HCT116 (cell line): ENCODE data around the gene NALCN. TPM values are rescaled to one million over a fixed set of nuclear protein-coding genes. Genes with fewer than 3 reads are reported as not detected.

Source experiments
- ATAC-seq: fragments of 200-7000 bp; cut with Tn5 transposase; 2 replicates; pipeline ENCODE4 v1.9.1; 2020; ENCODE audit warnings: mild to moderate bottlenecking, moderate library complexity
- BruUV-seq: library from RNA; stranded (reverse); fragments of 400-500 nt; replicated peaks from 2 replicates; lab custom pipeline; 2021; lab: Mats Ljungman, UMichigan
- CTCF ChIA-PET: fragments of 300-600 bp; sonication (Branson Sonifier 250); formaldehyde crosslinking; loops from one replicate; lab custom pipeline; 2021; ENCODE audit warnings: antibody characterized with exemption; lab: Charles Lee
- POLR2A ChIA-PET: fragments of 300-600, 350-600 bp; sonication (Branson Sonifier 250); formaldehyde crosslinking; loops from one replicate; lab custom pipeline; 2021; ENCODE audit warnings: antibody characterized with exemption; lab: Charles Lee
- RAD21 ChIA-PET, 2 experiments: fragments of 300-600 bp; sonication (Branson Sonifier 250); formaldehyde crosslinking; loops; one replicate each; lab custom pipeline; 2023; ENCODE audit warnings: low total read pairs in 2 of 2; ENCODE audit not compliant: uncharacterized antibody in 2 of 2, unreplicated experiment in 2 of 2, low non-redundant PET in 1 of 2; lab: Charles Lee
- DNase-seq: peaks from one replicate; pipeline ENCODE4 v3.0.0-alpha.2; 2010; ENCODE audit warnings: low read depth, low spot score
- H2AFZ ChIP-seq: fragments of 200-600 bp; shearing (Covaris generic), sonication (generic); 2 replicates; pipeline ENCODE4 v1.6.1; 2017; ENCODE audit warnings: low read depth, mixed run types, mixed read lengths, antibody characterized with exemption, low read length; ENCODE audit not compliant: poor library complexity, severe bottlenecking
- H3K27ac ChIP-seq: 2 replicates; pipeline ENCODE4 v1.5.1; 2012; ENCODE audit warnings: low read depth, low read length
- H3K27me3 ChIP-seq: fragments of 200-600 bp; sonication (generic); 2 replicates; pipeline ENCODE4 v1.6.1; 2016; ENCODE audit warnings: mixed run types, low read length, mixed read lengths; ENCODE audit not compliant: insufficient read depth
- H3K36me3 ChIP-seq, 2 experiments: fragments of 200-500 bp in 1 of 2; fragments of 200-600 bp in 1 of 2; sonication (Bioruptor generic) in 1 of 2; sonication (generic) in 1 of 2; 2 replicates each; pipeline versions ENCODE4 v1.5.1 to v1.6.1; 2014 to 2016; ENCODE audit warnings: low read length in 2 of 2, inconsistent platforms in 1 of 2, mixed read lengths in 1 of 2, mixed run types in 1 of 2; ENCODE audit not compliant: insufficient read depth in 2 of 2, control insufficient read depth in 1 of 2
- H3K4me1 ChIP-seq, 2 experiments: fragments of 200-600 bp in 1 of 2; sonication (generic) in 1 of 2; 2 replicates each; pipeline versions ENCODE4 v1.5.1 to v1.6.1; 2012 to 2017; ENCODE audit warnings: low read length in 2 of 2, inconsistent platforms in 1 of 2, mild to moderate bottlenecking in 1 of 2, mixed read lengths in 1 of 2, mixed run types in 1 of 2, moderate library complexity in 1 of 2; ENCODE audit not compliant: insufficient read depth in 2 of 2, control insufficient read depth in 1 of 2
- H3K4me2 ChIP-seq: fragments of 200-600 bp; sonication (generic); 2 replicates; pipeline ENCODE4 v1.6.1; 2017; ENCODE audit warnings: mixed run types, low read length, mixed read lengths
- H3K4me3 ChIP-seq, 2 experiments: fragments of 200-600 bp in 1 of 2; sonication (generic) in 1 of 2; replicated peaks in 1 of 2; 2 replicates each; pipeline ENCODE4 v1.5.1; 2011 to 2016; ENCODE audit warnings: low read length in 2 of 2, control low read depth in 1 of 2, low read depth in 1 of 2, mild to moderate bottlenecking in 1 of 2, mixed read lengths in 1 of 2, mixed run types in 1 of 2
- H3K79me2 ChIP-seq: fragments of 200-600 bp; sonication (generic); 2 replicates; pipeline ENCODE4 v1.6.1; 2017; ENCODE audit warnings: mild to moderate bottlenecking, mixed run types, low read length, moderate library complexity, mixed read lengths; ENCODE audit not compliant: insufficient read depth
- H3K9ac ChIP-seq: fragments of 200-600 bp; sonication (generic); 2 replicates; pipeline ENCODE4 v1.6.1; 2016; ENCODE audit warnings: low read length, mixed read lengths
- H3K9me2 ChIP-seq: fragments of 200-600 bp; sonication (generic), shearing (Covaris generic); 2 replicates; pipeline ENCODE4 v1.6.1; 2017; ENCODE audit warnings: mixed run types, mild to moderate bottlenecking, moderate library complexity; ENCODE audit not compliant: insufficient read depth
- H3K9me3 ChIP-seq, 2 experiments: fragments of 200-500 bp in 1 of 2; fragments of 200-600 bp in 1 of 2; sonication (Bioruptor generic) in 1 of 2; sonication (generic) in 1 of 2; 2 replicates each; pipeline ENCODE4 v1.6.1; 2014 to 2017; ENCODE audit warnings: low read length in 2 of 2, mixed read lengths in 2 of 2, inconsistent platforms in 1 of 2, low read depth in 1 of 2, mild to moderate bottlenecking in 1 of 2, mixed run types in 1 of 2, moderate library complexity in 1 of 2; ENCODE audit not compliant: control insufficient read depth in 1 of 2, insufficient read depth in 1 of 2
- H4K20me1 ChIP-seq: fragments of 200-600 bp; sonication (generic), shearing (Covaris generic); 2 replicates; pipeline ENCODE4 v1.6.1; 2017; ENCODE audit warnings: mixed run types, mild to moderate bottlenecking, moderate library complexity; ENCODE audit not compliant: insufficient read depth
- ATF3 ChIP-seq: IDR thresholded peaks from 2 replicates; pipeline ENCODE4 v1.6.1; 2012
- CBX3 ChIP-seq: IDR thresholded peaks from 2 replicates; pipeline ENCODE4 v1.6.1; 2012; ENCODE audit warnings: low read depth
- CEBPB ChIP-seq: IDR thresholded peaks from 2 replicates; pipeline ENCODE4 v1.6.1; 2012; ENCODE audit warnings: low read depth
- CTCF ChIP-seq, 3 experiments: fragments of 200-600 bp in 1 of 3; sonication (generic) in 1 of 3; IDR thresholded peaks in 2 of 3; conservative IDR thresholded peaks in 1 of 3; 2 replicates each; pipeline ENCODE4 v1.5.1; 2012 to 2017; ENCODE audit warnings: low read depth in 2 of 3, low read length in 2 of 3, antibody characterized with exemption in 1 of 3, borderline replicate concordance in 1 of 3, control low read depth in 1 of 3, mild to moderate bottlenecking in 1 of 3, mixed read lengths in 1 of 3, mixed run types in 1 of 3, moderate library complexity in 1 of 3; ENCODE audit not compliant: insufficient read depth in 1 of 3
- EGR1 ChIP-seq: IDR thresholded peaks from 2 replicates; pipeline ENCODE4 v1.6.1; 2012; ENCODE audit warnings: low read depth
- ELF1 ChIP-seq: IDR thresholded peaks from 2 replicates; pipeline ENCODE4 v1.6.1; 2012; ENCODE audit warnings: low read depth, borderline replicate concordance
- EZH2 ChIP-seq: fragments of 200-600 bp; sonication (generic); IDR thresholded peaks from 2 replicates; pipeline ENCODE4 v1.6.1; 2017; ENCODE audit warnings: antibody characterized with exemption, mixed run types
- EZH2phosphoT487 ChIP-seq: fragments of 200-600 bp; IDR thresholded peaks from 2 replicates; pipeline ENCODE4 v1.6.1; 2018; ENCODE audit warnings: antibody characterized with exemption, borderline replicate concordance
- FOSL1 ChIP-seq: IDR thresholded peaks from 2 replicates; pipeline ENCODE4 v1.6.1; 2012; ENCODE audit warnings: low read depth
- JUND ChIP-seq: IDR thresholded peaks from 2 replicates; pipeline ENCODE4 v1.6.1; 2012
- POLR2A ChIP-seq: IDR thresholded peaks from 2 replicates; pipeline ENCODE4 v1.7.0; 2011; ENCODE audit warnings: borderline replicate concordance; ENCODE audit not compliant: insufficient read depth, insufficient read length; ENCODE audit errors: extremely low read depth
- SIN3A ChIP-seq: IDR thresholded peaks from 2 replicates; pipeline ENCODE4 v1.6.1; 2012; ENCODE audit warnings: low read depth
- SRF ChIP-seq: IDR thresholded peaks from 2 replicates; pipeline ENCODE4 v1.6.1; 2012; ENCODE audit warnings: low read depth
- TCF7L2 ChIP-seq: IDR thresholded peaks from 2 replicates; pipeline ENCODE4 v1.7.0; 2011; ENCODE audit warnings: borderline replicate concordance, inconsistent platforms; ENCODE audit not compliant: insufficient read depth, insufficient read length; ENCODE audit errors: extremely low read depth
- YY1 ChIP-seq: IDR thresholded peaks from 2 replicates; pipeline ENCODE4 v1.6.1; 2011; ENCODE audit warnings: low read length, low read depth, moderate library complexity, mild to moderate bottlenecking; ENCODE audit not compliant: insufficient replicate concordance; ENCODE audit errors: extremely low read depth
- ZBTB33 ChIP-seq: IDR thresholded peaks from 2 replicates; pipeline ENCODE4 v1.6.1; 2011; ENCODE audit warnings: mild to moderate bottlenecking, low read length, moderate library complexity; ENCODE audit not compliant: insufficient replicate concordance; ENCODE audit errors: extremely low read depth
- ZFX ChIP-seq: fragments of 450-650 bp; IDR thresholded peaks from 2 replicates; pipeline ENCODE4 v1.6.1; 2017
- intact Hi-C: fragments of 100-400 bp; cut with micrococcal nuclease; formaldehyde crosslinking; loops from 2 replicates; pipeline ENCODE4 v1.10.0; 2022
- total RNA-seq: library from RNA; stranded (reverse); gene quantifications from one replicate; pipeline ENCODE4 v1.2.1, GENCODE V29; 2021; ENCODE audit not compliant: unreplicated experiment
- TF ChIP-seq, protein P1 (sequence below): IDR thresholded peaks from 2 replicates; pipeline ENCODE4 v1.6.1; 2012

The NALCN gene
- total RNA-seq, 1 experiment from 2014 or later: not detected

DNA sequence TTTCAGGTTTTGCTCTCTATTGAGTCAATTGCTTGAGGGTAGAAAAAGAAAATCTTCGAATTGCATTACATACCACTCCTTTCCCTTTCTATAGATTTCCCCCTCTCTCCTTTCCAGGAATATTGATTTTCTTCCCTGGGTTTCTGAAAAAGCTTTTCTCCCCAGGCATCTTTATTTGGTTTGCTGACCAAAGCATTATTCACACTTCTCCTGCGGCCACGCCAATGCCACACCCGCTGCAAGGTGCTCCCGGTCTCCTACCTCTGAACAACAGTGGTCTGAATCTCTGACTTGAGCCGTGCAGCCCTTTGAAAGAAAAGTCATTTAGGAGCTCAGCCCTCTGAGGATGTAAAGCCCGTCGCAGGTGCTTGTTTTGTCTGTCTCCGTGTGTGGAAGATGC, 390.8 kb downstream of the NALCN start:
- Histone ChIP-seq H4K20me1 (no peaks in the 10 kb centered on the region), H3K4me2 (no peak overlapping the region)
- ChIA-PET POLR2A (no interaction called here), RAD21 (no interaction called here), CTCF (no interaction called here)
- ATAC-seq: no peak
- intact Hi-C loops: no loop called here
- TF ChIP-seq CBX3 (no peak), EGR1 (no peak), FOSL1 (no peak), YY1 (no peak), ATF3 (no peak), SRF (no peak), ZFX (no peak), CEBPB (no peak), EZH2phosphoT487 (no peak), TCF7L2 (no peak), ZBTB33 (no peak), ELF1 (no peak), CTCF (IDR thresholded peaks at IDR 0.05 in 2 of 3, conservative IDR thresholded peaks at IDR 0.05 in 1 of 3; ENCODE audit: borderline replicate concordance in 1 of 3, insufficient read depth in 1 of 3, low read depth in 2 of 3, low read length in 2 of 3) (no peak), EZH2 (no peak), JUND (no peak), SIN3A (no peak), POLR2A (no peak)
- TF ChIP-seq, protein P1, sequence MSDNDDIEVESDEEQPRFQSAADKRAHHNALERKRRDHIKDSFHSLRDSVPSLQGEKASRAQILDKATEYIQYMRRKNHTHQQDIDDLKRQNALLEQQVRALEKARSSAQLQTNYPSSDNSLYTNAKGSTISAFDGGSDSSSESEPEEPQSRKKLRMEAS: no peak
- TF ChIP-seq, all 23 proteins: peak for 0
- no peak for DNase-seq
- Histone ChIP-seq H3K9me3 (no peaks in the 10 kb centered on the region), H3K27me3 (no peaks in the 10 kb centered on the region; the same call in 1 of the 2 replicates), H3K27ac (no peak overlapping the region), H3K9ac (no peak overlapping the region), H3K36me3 (no peaks in the 10 kb centered on the region), H3K4me1 (no peaks in the 10 kb centered on the region), H2AFZ (no peak overlapping the region), H3K79me2 (no peaks in the 10 kb centered on the region), H3K4me3 (no peak overlapping the region), H3K9me2 (no peaks in the 10 kb centered on the region)
- BruUV-seq: no TSS peak
